ENCODE measurements around the gene PIEZO1. TPM values are rescaled to one million over a fixed set of nuclear protein-coding genes. Genes with fewer than 3 reads are reported as not detected.
A peak's percentile ranks its signal among the peaks of the same experiment; 100 is the strongest.

PIEZO1 gene
- total RNA-seq, 1 experiment from 2014 or later = 71.1 TPM

DNA sequence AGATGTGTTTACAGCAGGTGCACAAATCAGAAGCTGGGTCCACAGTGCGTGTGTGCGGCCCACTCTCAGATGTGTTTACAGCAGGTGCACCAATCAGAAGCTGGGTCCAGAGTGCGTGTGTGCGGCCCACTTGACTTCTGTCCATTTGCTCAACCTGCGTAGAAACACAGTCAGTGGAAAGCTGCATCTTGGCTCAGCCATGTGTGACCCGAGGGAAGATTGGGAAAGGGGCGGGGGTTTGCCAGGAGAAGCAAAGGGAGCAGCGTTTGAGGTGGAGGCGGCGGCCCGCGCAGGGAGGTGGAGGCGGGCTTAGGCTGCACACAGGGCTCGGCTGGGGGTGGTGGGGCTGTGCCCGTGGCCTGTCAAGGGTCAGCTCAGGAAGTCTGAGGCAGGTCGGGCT, 74.5 kb downstream of the PIEZO1 start:
- Histone ChIP-seq H3K4ac (ENCODE audit: low read depth, low read length) (no peak overlapping the region), H3K9ac (ENCODE audit: extremely low read depth, insufficient read length, low read length) (no peak overlapping the region), H4K5ac (ENCODE audit: insufficient read length, low read depth, low read length) (no peak overlapping the region), H3T11ph (ENCODE audit: low read length) (no peak overlapping the region), H2AFZ (ENCODE audit: low read length) (no peak overlapping the region), H3K4me1 (ENCODE audit: insufficient read depth, low read length) (peaks cover 4% of the 10 kb centered on the region; the same call in 1 of the 2 replicates), H4K8ac (replicated peaks; ENCODE audit: insufficient read length, low read depth, low read length) (no peak overlapping the region), H2AK5ac (ENCODE audit: insufficient read length, low read length) (no peak overlapping the region), H2BK15ac (ENCODE audit: low read depth, low read length) (no peak overlapping the region), H3K79me1 (ENCODE audit: insufficient read depth, low read depth, low read length, poor library complexity, severe bottlenecking) (no peaks in the 10 kb centered on the region), H2BK20ac (ENCODE audit: low read depth, low read length, poor library complexity, severe bottlenecking) (no peak overlapping the region), H3K23me2 (ENCODE audit: insufficient read length, low read depth, low read length, poor library complexity, severe bottlenecking) (peaks cover 6% of the 10 kb centered on the region), H3K4me2 (ENCODE audit: insufficient read depth, insufficient read length, low read length) (no peak overlapping the region), H3K18ac (ENCODE audit: insufficient read length, low read depth, low read length) (no peak overlapping the region), H2BK120ac (ENCODE audit: low read depth, low read length, poor library complexity, severe bottlenecking) (no peak overlapping the region), H4K91ac (ENCODE audit: insufficient read length, low read depth, low read length) (no peak overlapping the region), H3K56ac (ENCODE audit: insufficient read length, low read depth, low read length) (no peak overlapping the region), H3K27ac (ENCODE audit: insufficient read length, low read depth, low read length) (no peak overlapping the region), H2BK12ac (ENCODE audit: insufficient read length, low read depth, low read length) (no peak overlapping the region), H3K27me3 (ENCODE audit: insufficient read depth, low read length) (no peaks in the 10 kb centered on the region), H3K79me2 (ENCODE audit: insufficient read depth, low read length) (no peaks in the 10 kb centered on the region; the same call in 1 of the 2 replicates), H3K9me3 (ENCODE audit: control insufficient read depth, low read depth, low read length) (no peaks in the 10 kb centered on the region), H3K23ac (ENCODE audit: insufficient read length, low read depth, low read length) (no peak overlapping the region), H3K14ac (ENCODE audit: insufficient read depth, low read length) (no peak overlapping the region), H4K20me1 (ENCODE audit: control insufficient read depth, insufficient read depth, insufficient read length) (no peaks in the 10 kb centered on the region), H2BK5ac (ENCODE audit: insufficient read length, low read length) (no peak overlapping the region)
- Mint-ChIP-seq H3K4me1 (peaks cover 9 to 15% of the 10 kb centered on the region in 2 experiments), H3K27ac (peak overlapping the region; percentile 49 to 96 (median 63); a peak in 2 of 7 replicates), H3K36me3 (ENCODE audit: insufficient read depth in 1 of 3, low read depth in 3 of 3) (peaks cover 0 to 5% (median 4%) of the 10 kb centered on the region in 3 experiments; a peak in 3 of 7 replicates), H3K9me3 (no peaks in the 10 kb centered on the region; a peak in 1 of 5 replicates), H3K27me3 (ENCODE audit: low read depth) (no peaks in the 10 kb centered on the region), H3K4me3 (no peak overlapping the region)
- DNase-seq = no peak
- TF ChIP-seq, protein P1, sequence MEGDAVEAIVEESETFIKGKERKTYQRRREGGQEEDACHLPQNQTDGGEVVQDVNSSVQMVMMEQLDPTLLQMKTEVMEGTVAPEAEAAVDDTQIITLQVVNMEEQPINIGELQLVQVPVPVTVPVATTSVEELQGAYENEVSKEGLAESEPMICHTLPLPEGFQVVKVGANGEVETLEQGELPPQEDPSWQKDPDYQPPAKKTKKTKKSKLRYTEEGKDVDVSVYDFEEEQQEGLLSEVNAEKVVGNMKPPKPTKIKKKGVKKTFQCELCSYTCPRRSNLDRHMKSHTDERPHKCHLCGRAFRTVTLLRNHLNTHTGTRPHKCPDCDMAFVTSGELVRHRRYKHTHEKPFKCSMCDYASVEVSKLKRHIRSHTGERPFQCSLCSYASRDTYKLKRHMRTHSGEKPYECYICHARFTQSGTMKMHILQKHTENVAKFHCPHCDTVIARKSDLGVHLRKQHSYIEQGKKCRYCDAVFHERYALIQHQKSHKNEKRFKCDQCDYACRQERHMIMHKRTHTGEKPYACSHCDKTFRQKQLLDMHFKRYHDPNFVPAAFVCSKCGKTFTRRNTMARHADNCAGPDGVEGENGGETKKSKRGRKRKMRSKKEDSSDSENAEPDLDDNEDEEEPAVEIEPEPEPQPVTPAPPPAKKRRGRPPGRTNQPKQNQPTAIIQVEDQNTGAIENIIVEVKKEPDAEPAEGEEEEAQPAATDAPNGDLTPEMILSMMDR (conservative IDR thresholded peaks at IDR 0.05) = no peak
- WGBS (ENCODE audit: extremely low coverage, insufficient read length, low lambda C conversion rate) = no CpG with 5 or more reads among the region's 16 CpGs
